Lower lobe of right lung (tissue), 2 donors: ENCODE data around the gene KAZALD1. TPM values are rescaled to one million over a fixed set of nuclear protein-coding genes. Genes with fewer than 3 reads are reported as not detected.

Source experiments
- ATAC-seq, 2 donors: fragments of 200-7000 bp; cut with Tn5 transposase; one replicate each; pipeline ENCODE4 v1.9.1; 2020 to 2022; ENCODE audit warnings: mild to moderate bottlenecking in 2 of 2, moderate library complexity in 2 of 2
- DNase-seq: peaks from one replicate; pipeline ENCODE4 v3.0.0-alpha.2; 2020
- H3K27ac ChIP-seq: fragments of 200-600 bp; one replicate; pipeline ENCODE4 v1.8.0; 2022
- H3K27me3 ChIP-seq: fragments of 200-600 bp; one replicate; pipeline ENCODE4 v1.8.0; 2022; ENCODE audit warnings: low read depth
- H3K36me3 ChIP-seq: fragments of 200-600 bp; one replicate; pipeline ENCODE4 v1.8.0; 2022; ENCODE audit warnings: mild to moderate bottlenecking
- H3K4me1 ChIP-seq: fragments of 200-600 bp; one replicate; pipeline ENCODE4 v1.8.0; 2022
- H3K4me3 ChIP-seq: fragments of 200-600 bp; one replicate; pipeline ENCODE4 v1.8.0; 2022; ENCODE audit warnings: mild to moderate bottlenecking
- H3K9me3 ChIP-seq: fragments of 200-600 bp; one replicate; pipeline ENCODE4 v1.8.0; 2022
- CTCF ChIP-seq: fragments of 200-600 bp; IDR thresholded peaks from one replicate; pipeline ENCODE4 v1.8.0; 2022; ENCODE audit warnings: antibody characterized with exemption, mild to moderate bottlenecking
- intact Hi-C: fragments of 100-400 bp; cut with DNase I; formaldehyde crosslinking; loops from one replicate; pipeline ENCODE4 v1.11.0; 2022
- total RNA-seq: library from RNA; stranded (reverse); fragmentation: NEBNext Ultra II Directional; extraction: Animal tissue kit (Norgen Biotek cat#: 25700); gene quantifications from one replicate; pipeline ENCODE4 v1.2.1, GENCODE V29; 2021
- donor health status: DM: no; HTN: yes; CAD: no; lungs with severe emphysema.

The KAZALD1 gene
- total RNA-seq, 1 donor from 2014 or later, result 9.9 TPM

GRCh38 chr10:101020427-101021075 lies 41.2 kb upstream of the KAZALD1 start:
- peaks cover 12% of the 10 kb centered on the region for H3K4me1 ChIP-seq
- intact Hi-C loops, result no loop called here
- no peaks in the 10 kb centered on the region for H3K36me3 ChIP-seq
- no peak overlapping the region for H3K27ac ChIP-seq
- ATAC-seq (no peak), DNase-seq (no peak)
- TF ChIP-seq CTCF, result no peak
- peaks cover 22% of the 10 kb centered on the region for H3K27me3 ChIP-seq
- no peaks in the 10 kb centered on the region for H3K9me3 ChIP-seq
- no peak overlapping the region for H3K4me3 ChIP-seq

GRCh38 chr10:101021239-101021638 lies 40.5 kb upstream of the KAZALD1 start:
- Histone ChIP-seq H3K9me3 (no peaks in the 10 kb centered on the region), H3K27me3 (peaks cover 19% of the 10 kb centered on the region), H3K4me1 (peaks cover 12% of the 10 kb centered on the region), H3K4me3 (no peak overlapping the region), H3K27ac (no peak overlapping the region), H3K36me3 (no peaks in the 10 kb centered on the region)
- no peak for TF ChIP-seq CTCF
- no peak for ATAC-seq
- DNase-seq, result no peak
- intact Hi-C loops, result no loop called here

GRCh38 chr10:101021692-101022251 lies 40.0 kb upstream of the KAZALD1 start:
- Histone ChIP-seq H3K4me3 (no peak overlapping the region), H3K36me3 (no peaks in the 10 kb centered on the region), H3K4me1 (peaks cover 12% of the 10 kb centered on the region), H3K9me3 (no peaks in the 10 kb centered on the region), H3K27me3 (peaks cover 16% of the 10 kb centered on the region), H3K27ac (no peak overlapping the region)
- TF ChIP-seq CTCF, result no peak
- DNase-seq (no peak), ATAC-seq (no peak)
- intact Hi-C loops, result no loop called here

- no peak for ATAC-seq
- Histone ChIP-seq H3K9me3 (no peaks in the 10 kb centered on the region), H3K27me3 (peaks cover 7% of the 10 kb centered on the region), H3K4me1 (peaks cover 12% of the 10 kb centered on the region), H3K36me3 (no peaks in the 10 kb centered on the region), H3K27ac (no peak overlapping the region), H3K4me3 (no peak overlapping the region)
- no peak for TF ChIP-seq CTCF
- DNase-seq, result no peak
- intact Hi-C loops, result no loop called here
These were observed 38.7 kb upstream of the KAZALD1 start for GRCh38 chr10:101022967-101023705.

GRCh38 chr10:101027106-101027720 lies 34.6 kb upstream of the KAZALD1 start:
- H3K4me3 ChIP-seq, result no peak overlapping the region
- H3K4me1 ChIP-seq, result peaks cover 6% of the 10 kb centered on the region
- no peaks in the 10 kb centered on the region for H3K27me3 ChIP-seq
- ATAC-seq (no peak), DNase-seq (no peak)
- H3K9me3 ChIP-seq, result no peaks in the 10 kb centered on the region
- intact Hi-C loops, result no loop called here
- no peaks in the 10 kb centered on the region for H3K36me3 ChIP-seq
- no peak overlapping the region for H3K27ac ChIP-seq
- no peak for TF ChIP-seq CTCF
